ENCODE data around the gene PSME3IP1.
"Not testable (repeated sequence)": the region's sequence is repeated elsewhere in the genome, so short reads cannot be mapped to it uniquely, and the experiment has no call there.

The PSME3IP1 gene, protein sequence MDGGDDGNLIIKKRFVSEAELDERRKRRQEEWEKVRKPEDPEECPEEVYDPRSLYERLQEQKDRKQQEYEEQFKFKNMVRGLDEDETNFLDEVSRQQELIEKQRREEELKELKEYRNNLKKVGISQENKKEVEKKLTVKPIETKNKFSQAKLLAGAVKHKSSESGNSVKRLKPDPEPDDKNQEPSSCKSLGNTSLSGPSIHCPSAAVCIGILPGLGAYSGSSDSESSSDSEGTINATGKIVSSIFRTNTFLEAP

DNA sequence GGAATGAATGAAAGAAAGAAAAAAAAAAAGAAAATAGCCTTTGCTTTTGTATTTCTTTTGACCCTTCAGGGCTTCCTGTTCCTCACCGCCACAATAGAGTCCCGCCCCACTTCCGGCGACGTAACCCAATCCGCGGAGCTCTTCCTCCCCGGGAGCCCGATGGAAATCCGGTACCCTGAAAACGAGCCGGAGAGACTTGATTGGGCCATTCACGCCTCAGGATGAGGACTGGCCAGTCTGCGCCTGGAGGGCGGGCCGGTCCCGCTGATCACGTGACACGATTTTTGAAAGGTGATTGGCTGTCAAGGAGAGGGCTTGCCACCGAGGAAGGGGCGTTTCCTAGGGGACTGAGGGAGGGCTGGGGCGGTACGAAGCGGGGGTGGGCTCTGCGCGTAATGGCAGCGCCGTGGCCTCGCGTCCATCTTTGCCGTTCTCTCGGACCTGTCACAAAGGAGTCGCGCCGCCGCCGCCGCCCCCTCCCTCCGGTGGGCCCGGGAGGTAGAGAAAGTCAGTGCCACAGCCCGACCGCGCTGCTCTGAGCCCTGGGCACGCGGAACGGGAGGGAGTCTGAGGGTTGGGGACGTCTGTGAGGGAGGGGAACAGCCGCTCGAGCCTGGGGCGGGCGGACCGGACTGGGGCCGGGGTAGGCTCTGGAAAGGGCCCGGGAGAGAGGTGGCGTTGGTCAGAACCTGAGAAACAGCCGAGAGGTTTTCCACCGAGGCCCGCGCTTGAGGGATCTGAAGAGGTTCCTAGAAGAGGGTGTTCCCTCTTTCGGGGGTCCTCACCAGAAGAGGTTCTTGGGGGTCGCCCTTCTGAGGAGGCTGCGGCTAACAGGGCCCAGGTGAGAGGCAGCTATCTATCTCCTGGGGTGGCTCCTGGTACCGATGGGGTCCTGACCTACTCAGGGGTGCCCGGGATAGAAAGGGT, at the start of gene PSME3IP1, which contains the start of gene RSPRY1:
Gene PSME3IP1 (minus strand): TSS at position 95 of the 927 bp plus-strand sequence. CDS start 12,185 bp downstream, outside the sequence.
Gene RSPRY1 (plus strand): TSS at position 385 of the 927 bp plus-strand sequence. CDS start 18,330 bp downstream, outside the sequence.
- DNase-seq (ENCODE audit: low read depth): peak; percentile 100

DNA sequence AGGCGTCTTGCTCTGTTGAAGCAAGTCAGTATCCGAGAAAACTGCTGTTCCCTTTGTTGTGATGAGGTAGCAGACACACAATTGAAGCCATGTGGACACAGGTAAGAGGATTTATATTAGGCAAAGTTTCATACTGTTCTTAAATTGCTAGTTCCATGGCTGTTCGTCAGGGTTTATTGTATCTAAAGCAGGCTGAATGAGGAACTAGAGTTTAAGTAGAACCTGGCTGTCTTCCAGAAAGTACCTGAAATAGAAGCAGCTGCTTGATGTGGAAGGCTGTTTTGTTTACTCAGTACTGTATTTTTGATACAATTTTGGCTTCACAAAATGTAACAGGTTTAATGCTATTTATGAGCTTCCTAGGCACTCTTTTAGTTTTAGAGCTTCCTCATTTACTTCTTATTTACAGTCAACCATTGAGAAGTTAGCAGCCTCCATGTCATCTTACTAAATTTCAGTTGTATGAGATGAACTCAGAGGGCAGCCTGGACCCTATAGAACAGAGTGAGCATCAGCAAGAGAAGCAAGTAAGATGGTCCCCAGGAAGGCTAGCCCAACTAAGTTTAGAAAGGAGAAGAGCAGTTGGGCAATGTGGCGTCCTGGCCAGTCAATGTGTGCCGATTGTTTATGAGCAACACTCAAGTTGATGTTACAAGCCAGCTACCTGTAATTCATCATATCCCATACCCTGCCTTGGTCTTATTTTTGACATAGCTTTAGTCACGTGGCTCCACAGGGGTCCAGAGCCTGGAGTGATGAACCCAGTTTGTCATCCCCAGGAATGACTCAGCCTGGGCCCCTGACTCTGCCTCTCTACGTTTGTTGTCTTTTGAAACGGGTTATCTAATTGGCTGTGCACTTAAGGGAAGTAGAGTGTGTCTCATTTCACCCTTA, 49.5 kb upstream of the PSME3IP1 start:
- peak; percentile 82 for DNase-seq (ENCODE audit: low read depth)

DNA sequence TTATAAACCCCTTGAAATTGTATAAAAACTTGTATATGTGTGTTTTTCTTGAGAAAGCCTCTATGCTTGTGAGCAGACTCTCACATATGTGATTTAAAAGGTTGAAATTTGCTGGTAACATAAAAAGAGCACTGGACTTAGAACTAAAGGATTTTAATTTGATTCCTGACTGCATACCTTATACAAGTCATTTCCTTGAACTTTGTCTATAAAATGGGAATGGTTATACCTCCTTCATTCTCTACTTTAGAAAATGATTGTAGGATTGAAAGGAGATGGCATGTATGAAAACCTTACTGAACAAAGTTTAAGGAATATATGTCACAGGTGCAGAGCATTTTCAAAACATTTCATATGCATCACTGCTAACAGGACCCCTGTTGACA, 48.9 kb upstream of the PSME3IP1 start:
- no peak for DNase-seq (ENCODE audit: low read depth)

DNA sequence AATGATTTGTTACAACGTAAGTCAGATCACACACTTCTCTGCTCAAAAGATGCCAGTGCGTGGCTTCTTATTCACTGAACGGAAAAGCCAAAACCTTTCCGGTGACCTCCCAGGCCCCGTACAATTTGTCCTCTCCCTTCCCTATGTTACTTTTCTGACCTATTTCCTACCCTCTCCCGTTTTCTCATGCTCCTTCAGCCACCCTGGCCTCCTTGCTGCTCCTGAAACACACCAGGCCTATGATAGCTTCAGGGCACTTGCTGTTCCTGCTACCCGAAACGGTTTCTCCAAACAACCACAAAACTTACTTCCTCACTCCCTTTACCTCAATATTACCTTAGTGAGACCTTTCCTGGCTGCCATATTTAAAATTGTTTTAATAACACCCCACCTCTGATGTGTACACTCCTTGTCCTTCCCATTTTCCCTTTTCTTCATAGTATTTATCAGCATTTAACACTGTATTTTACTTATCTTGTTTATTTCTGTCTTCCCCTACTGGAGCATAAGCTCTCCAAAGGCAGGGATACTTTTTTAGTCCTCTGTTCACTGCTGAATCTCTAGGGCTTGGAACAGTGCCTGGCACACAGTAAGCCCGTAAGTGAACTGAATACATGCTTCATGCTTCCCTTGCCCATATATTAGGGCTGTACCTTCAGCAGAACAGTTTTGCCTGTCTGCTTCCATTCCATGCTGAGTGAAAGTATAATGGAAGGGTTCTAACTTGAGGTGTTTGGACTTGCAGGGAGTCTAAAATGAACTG, 48.3 kb upstream of the PSME3IP1 start:
- DNase-seq (ENCODE audit: low read depth): no peak

DNA sequence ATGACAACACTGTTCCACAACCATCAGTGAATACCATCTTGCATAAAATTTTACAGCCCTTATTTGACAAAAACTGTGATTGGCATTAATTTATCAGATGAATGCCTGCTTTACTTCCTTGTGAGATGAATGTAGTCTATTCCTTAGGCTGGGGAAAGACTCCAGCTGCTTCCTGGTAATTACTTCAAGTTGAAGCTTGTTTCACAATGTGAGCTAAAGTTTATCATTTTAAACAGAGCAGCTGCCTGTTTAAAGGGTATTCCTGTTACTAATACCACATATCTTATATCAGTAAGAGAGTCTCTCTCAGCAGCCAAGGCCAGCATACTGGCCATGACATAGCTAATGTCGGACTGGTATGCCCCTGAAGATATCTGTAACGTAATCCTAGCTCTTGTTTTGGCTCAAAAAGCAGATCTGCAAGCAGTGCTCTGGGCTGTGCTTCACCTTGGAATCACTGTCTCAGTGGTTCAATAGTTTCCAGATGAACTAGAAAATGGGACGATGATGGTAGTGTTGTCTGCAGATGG, 46.0 kb upstream of the PSME3IP1 start:
- no peak for DNase-seq (ENCODE audit: low read depth)

DNA sequence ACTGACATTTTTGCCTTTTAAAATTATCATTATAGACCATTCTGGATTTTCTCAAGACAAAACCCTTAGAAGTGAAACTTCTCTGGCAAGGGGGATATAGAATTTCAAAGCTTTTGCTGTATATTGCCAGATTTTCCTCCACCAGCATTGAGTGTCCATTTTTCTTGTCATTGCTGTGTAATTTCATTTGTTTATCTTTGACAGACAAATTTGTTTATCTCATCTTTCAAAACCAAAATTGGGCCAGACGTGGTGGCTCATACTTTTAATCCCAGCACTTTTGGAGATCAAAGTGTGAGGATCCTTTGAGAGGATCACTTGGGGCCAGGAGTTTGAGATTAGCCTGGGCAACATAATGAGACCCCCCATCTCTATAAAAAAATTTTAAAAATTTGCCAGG, 43.2 kb upstream of the PSME3IP1 start:
- DNase-seq (ENCODE audit: low read depth): no peak

DNA sequence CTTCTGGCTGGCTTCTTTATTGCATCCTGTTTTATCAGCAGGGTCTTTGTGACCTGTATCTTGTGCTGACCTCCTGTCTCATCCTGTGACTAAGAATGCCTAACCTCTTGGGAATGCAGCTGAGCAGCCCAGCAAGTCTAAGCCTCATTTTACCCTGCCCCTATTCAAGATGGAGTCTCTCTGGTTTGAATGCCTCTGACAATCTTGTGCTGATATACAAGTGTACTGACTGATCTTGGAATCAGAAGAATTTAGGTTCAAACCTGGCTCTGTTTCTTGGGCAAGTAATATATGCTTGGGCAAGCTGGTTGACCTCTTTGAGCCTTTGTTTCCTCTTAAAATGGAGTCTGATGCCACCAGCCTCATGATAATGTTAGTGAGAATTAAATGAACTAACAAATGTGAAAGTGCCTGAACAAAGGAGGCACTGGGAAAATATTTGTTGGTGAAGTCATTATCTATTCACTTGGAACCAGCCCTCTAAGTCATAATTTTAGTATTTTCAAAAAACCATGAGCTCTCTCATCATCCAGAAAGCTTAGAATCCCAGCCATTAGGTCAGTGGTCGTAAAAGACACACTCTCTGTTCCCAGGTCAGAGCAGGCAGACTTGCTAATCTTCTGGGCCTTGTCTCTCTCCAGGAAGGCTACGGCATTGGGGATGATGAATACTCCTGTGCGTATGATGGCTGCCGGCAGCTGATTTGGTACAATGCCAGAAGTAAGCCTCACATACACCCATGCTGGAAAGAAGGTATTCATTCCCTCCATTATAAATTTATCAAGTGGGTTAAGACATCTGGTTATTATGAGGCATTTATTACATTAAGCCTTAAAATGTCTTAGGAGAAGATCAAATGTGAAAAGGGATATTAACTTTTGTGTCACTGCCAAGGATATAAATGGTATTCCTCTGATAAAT, 41.1 kb upstream of the PSME3IP1 start:
- peak; percentile 38 for DNase-seq (ENCODE audit: low read depth)

DNA sequence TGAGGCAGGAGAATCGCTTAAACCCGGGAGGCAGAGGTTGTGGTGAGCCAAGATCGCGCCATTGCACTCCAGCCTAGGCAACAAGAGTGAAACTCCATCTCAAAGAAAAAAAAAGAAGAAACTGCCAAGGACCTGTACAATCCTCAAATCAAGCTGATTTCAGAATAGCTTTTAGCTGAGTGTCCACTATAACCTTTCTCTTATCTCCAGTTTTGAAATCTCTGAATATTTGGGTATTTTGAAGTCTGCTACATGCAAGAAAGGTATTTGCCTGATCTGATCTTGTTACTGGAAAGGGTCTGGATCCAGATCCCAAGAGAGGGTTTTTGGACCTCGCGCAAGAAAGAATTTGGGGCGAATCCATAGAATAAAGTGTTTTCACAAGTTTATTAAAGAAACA, 40.1 kb upstream of the PSME3IP1 start:
- no peak for DNase-seq (ENCODE audit: low read depth)

DNA sequence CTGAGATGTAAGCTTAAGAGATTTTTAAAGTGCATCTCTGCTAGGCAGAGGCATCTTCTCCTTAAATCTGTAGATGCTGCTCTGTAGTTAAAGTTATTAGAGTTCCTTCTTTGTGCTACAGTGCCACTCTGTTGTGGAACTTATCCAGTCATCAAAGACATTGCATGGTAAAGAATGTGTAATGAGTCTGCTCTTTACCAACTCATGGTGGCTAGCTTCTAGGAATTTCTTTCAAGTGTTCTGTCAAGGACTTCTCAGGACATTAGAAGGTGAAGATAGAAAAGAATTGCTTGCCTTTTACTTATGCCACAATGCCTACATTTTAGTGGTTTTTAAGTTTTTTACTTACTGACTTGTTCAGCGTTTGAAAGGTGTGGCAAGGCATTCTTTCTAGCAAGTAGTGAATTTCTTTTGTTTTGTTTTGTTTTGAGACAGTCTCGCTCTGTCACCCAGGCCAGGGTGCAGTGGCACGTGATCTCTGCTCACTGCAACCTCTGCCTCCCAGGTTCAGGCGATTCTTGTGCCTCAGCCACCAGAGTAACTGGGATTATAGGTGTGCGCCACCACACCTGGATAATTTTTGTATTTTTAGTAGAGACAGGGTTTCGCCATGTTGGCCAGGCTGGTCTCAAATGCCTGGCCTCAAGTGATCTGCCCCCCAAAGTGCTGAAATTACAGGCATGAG, 39.0 kb upstream of the PSME3IP1 start:
- DNase-seq (ENCODE audit: low read depth): no peak

DNA sequence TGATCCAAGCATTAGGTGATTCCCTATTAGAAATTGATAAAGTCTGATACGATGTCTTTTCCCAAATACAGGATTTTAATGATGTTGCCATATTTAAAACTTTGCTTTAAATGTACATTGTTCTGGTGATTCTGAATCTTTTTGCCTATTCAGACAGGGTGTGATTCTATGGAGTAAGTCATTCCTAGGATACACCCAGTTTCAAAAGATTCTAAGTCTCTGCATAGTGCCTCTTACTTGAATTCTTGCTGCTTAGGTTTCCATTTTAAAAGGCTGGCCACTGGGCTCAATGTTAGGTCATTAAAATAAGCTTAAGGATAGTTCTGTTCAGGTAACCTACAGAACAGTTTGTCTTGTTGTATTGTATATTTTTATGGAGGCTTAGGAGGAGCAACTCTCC, 37.2 kb upstream of the PSME3IP1 start:
- no peak for DNase-seq (ENCODE audit: low read depth)

DNA sequence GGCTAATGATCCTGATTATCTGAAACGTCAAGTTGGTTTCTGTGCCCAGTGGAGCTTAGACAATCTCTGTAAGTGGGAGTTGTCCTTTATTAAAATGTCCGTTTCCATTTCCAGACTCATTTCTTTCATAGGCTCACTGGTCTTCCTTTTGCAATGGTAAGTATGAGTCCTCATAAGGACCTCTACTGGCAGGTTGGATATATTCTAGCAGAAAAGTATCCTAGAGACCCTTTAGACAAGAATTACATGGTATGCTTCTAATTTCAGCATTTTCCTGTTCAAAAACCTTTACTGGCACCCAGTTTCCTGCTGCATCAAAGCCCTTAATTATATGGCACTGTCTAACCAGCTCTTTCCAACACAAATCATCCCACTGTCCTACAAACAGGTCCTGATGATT, 31.1 kb upstream of the PSME3IP1 start:
- no peak for DNase-seq (ENCODE audit: low read depth)

DNA sequence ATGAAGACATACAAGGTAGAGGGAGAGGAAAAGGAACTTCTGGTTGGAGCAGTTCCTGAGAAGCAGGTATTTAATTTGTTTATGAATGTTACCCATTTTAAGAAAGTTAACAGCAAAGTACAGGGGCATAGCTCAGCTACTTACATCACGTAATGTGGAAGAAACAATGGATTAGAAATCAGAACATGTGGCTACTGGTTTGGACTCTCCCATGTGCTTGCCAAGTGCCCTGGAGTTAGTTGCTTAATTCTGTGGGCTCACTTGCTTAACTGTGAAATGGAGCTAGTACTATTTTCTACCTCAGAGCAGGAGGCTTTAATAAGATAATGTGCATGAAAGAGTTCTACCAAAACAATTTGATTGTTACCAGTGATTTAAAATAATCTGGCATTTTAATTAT, 27.6 kb upstream of the PSME3IP1 start:
- no peak for DNase-seq (ENCODE audit: low read depth)

DNA sequence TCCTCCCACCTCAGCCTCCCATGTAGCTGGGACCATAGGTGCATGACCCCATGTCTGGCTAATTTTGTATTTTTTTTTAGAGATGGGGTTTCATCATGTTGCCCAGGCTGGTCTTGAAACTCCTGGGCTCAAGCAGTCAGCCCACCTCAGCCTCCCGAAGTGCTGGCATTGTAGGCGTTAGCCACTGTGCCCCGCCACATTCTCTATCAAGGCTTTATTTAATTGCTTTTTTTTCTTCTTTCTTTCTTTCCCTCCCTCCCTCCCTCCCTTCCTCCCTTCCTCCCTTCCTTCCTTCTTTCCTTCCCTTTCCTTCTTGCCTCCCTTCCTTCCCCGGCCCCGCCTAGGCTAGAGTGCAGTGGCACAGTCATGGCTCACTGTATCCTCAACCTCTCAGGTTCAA, 23.9 kb upstream of the PSME3IP1 start:
- no peak for DNase-seq (ENCODE audit: low read depth)

DNA sequence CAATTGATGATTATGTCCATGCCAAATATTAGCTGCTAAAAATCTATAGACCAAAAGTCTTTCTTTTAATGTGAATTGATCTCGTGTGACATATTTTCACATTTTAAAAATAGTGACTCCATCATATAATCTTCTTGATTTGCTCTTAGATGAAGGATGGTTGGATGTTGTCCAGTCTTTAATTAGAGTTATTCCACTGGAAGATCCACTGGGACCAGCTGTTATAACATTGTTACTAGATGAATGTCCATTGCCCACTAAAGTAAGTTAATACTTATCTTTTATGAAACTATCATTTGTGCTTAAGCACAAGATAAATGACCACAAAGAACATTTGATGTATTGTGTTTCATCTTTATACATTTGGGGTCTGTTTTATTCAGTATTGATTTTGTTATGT, 23.1 kb upstream of the PSME3IP1 start:
- DNase-seq (ENCODE audit: low read depth): no peak

DNA sequence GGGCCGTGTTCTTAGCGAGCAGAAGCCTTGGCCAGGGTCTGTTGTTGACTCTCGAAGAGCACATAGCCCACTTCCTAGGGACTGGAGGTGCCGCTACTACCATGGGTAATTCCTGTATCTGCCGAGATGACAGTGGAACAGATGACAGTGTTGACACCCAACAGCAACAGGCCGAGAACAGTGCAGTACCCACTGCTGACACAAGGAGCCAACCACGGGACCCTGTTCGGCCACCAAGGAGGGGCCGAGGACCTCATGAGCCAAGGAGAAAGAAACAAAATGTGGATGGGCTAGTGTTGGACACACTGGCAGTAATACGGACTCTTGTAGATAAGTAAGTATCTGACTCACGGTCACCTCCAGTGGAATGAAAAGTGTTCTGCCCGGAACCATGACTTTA, 18.8 kb upstream of the PSME3IP1 start:
- DNase-seq (ENCODE audit: low read depth): no peak

DNA sequence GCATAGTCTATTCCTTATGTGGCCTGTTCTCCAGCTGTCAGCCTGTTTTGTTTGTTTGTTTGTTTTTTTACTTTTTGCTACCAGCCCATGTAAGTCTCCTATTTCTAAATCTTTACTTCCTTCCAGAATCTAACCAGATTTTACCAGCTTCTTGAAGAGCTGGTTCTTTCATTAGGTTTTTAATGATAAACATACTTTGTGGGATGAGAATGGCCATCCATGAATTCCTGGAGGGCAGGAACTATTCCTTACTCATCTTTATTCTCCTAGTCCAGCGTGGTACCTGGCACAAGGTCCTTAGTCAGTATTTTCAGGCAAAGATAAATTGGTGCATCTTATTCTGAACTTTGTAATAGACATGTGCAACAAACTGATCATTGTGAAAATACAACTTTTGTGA, 17.6 kb upstream of the PSME3IP1 start:
- peak; percentile 53 for DNase-seq (ENCODE audit: low read depth)

DNA sequence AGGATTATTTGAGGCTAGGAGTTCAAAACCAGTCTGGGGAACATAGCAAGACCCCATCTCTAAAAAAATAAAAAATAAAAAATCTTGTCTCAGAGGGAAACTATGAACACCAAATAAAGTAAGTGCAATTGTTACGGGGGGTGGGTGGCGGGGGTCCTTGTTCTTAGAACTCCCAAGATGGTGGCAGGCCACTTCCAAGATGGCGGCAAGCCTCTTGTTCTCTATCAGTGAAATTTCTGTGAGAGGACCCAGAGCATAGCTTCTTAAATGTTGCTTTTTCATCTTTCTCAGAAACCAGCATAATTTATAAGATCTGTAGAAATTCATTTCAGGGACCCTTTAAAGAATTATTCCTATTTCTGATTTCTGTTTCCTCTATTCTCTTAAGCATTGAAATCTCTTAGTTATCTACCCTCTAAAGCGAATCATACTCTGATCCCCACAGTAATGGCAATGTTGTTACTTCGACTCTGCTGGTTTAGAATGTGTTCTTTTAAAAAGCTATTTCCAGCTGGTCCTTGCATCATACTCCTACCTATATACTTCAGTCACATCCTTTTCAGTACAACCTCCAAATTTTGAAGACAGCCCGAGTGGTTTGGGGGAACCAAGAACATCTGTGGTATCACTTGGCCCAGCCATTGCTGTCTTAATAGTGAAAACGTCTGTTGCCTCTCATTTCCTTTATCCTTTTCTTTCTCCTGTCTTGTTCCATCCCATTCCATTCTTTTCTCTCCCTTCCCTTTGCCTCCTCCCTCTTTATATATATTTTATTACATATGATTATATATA, 16.5 kb upstream of the PSME3IP1 start:
- DNase-seq (ENCODE audit: low read depth): no peak

DNA sequence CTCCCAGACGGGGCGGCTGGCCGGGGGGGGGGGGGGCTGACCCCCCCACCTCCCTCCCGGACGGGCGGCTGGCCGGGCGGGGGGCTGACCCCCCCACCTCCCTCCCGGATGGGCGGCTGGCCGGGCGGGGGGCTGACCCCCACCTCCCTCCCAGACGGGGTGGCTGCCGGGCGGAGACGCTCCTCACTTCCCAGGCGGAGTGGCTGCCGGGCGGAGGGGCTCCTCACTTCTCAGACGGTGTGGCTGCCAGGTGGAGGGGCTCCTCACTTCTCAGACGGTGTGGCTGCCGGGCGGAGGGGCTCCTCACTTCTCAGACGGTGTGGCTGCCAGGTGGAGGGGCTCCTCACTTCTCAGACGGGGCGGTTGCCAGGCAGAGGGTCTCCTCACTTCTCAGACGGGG, 15.1 kb upstream of the PSME3IP1 start:
- DNase-seq (ENCODE audit: low read depth): not testable (repeated sequence)

DNA sequence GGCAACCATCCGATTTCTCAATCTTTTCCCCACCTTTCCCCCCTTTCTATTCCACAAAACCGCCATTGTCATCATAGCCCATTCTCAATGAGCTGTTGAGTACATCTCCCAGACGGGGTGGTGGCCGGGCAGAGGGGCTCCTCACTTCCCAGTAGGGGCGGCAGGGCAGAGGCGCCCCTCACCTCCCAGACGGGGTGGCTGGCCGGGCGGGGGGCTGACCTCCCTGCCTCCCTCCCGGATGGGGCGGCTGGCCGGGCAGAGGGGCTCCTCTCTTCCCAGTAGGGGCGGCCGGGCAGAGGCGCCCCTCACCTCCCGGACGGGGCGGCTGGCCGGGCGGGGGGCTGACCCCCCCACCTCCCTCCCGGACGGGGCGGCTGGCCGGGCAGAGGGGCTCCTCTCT, 14.5 kb upstream of the PSME3IP1 start:
- not testable (repeated sequence) for DNase-seq (ENCODE audit: low read depth)
